ENCODE measurements around the gene CHST13. TPM values are rescaled to one million over a fixed set of nuclear protein-coding genes. Genes with fewer than 3 reads are reported as not detected.

CHST13 gene
- total RNA-seq, 1 experiment from 2014 or later, result not detected

DNA sequence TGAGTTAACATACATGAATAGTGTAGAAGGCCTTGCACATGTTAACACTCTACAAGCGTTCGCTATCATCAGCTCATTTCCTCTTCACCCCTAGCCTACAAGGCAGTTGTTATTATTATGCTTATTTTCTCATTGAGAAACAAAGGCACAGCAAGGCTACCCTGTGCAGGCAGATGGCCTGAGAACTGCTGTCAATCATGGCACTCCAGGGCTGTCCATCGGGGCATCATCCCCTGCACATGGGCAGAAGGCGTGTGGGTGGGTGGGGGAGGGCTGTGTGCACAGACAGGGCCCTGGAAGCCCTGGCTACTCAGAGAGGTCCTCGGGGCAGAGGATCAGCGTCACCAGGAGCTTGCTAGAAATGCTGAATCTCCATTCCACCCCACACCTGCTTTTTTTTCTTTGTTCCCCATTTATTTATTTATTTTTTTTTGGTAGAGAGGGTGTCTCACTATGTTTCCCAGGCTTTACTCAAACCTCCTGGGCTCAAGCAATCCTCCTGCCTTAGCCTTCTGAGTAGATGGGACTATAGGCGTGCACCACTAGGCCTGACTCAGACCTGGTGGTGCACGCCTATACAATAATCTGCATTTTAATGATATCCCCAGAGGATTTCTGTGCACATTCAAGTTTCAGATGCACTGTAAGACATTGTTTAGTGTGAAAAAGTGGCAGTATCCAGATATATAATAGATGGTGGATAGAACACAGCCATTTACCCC, 38.6 kb upstream of the CHST13 start:
- Histone ChIP-seq H3K4me3 (no peak overlapping the region), H3K27me3 (no peaks in the 10 kb centered on the region), H3K9me3 (no peaks in the 10 kb centered on the region), H3K36me3 (no peaks in the 10 kb centered on the region)
- no peak for DNase-seq

DNA sequence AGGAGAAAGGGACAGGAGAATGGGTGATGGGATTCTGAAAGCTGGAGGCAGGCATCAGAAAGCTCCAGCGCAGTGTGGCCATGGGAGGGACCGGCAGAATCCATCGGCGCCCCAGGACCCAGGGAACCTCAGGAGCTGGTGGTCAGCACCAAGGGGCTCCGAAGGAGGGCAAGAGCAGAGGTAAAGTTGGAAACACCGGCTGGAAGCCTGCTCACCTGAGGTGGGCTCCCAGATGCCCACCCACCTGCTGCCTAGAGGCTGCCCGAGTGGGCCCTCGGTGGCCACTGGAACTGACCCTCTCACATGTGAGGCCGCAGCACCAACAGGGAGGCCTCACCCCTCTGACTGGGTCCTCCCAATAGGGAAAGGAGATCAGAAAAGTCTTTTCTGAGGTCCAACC, 38.0 kb upstream of the CHST13 start:
- no peaks in the 10 kb centered on the region for H3K9me3 ChIP-seq
- DNase-seq, result no peak
- no peaks in the 10 kb centered on the region for H3K27me3 ChIP-seq
- H3K36me3 ChIP-seq, result no peaks in the 10 kb centered on the region
- no peak overlapping the region for H3K4me3 ChIP-seq

DNA sequence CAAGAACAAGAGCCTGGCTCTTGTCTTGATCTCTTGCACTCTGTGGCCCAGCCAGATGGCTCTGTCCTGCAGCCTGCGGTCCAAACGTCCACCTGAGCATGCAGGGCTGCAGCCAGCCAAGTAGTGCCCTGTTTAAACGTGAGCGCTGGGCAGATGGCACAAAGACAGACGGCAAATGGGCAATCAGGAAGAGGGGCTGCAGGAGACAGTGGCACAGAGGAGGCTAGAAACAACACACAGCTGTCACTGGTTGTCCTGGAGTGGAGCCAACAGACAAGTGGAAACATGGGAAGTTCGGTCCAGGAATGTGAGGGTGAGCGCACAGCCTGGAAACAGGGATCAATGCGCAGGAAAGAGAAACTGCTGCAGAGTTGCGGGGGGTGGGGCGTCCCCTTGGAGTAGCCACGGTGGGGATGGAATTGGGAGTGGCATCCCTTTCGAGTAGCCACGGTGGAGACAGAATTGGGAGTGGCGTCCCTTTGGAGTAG, 37.6 kb upstream of the CHST13 start:
- H3K27me3 ChIP-seq, result no peaks in the 10 kb centered on the region
- no peak overlapping the region for H3K4me3 ChIP-seq
- H3K9me3 ChIP-seq, result no peaks in the 10 kb centered on the region
- H3K36me3 ChIP-seq, result no peaks in the 10 kb centered on the region
- DNase-seq, result no peak

DNA sequence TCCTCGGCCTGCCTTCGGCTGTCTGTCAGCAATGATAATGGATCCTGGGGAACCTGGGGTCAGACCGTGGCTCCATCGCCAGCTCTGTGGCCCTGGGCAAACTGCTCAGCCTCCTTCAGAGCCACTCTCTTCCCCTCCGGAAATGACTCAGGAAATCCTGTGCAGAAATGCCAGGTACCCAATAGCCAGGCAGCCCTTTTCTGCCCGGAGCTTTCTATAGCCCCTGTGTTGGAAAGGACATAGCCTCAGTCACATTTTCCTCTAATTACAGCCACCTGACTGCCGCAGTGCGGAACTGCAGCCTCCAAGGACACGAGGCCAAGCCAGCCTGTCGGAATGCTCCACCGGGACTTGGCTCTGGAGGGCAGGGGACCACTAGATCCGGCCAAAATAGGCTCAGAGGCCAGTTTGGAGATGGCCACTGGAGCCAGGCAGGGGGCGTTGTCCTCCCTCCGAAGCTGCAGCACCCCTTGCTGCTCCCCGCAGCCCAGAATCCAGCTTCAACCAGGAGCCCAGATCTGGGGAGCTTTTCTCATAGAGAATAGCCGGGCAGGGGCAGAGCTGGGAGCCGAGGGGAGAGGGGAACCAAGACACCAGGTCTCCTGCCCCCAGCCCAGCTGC, 36.7 kb upstream of the CHST13 start:
- Histone ChIP-seq H3K4me3 (no peak overlapping the region), H3K36me3 (no peaks in the 10 kb centered on the region), H3K9me3 (no peaks in the 10 kb centered on the region), H3K27me3 (no peaks in the 10 kb centered on the region)
- peak; percentile 38 for DNase-seq

DNA sequence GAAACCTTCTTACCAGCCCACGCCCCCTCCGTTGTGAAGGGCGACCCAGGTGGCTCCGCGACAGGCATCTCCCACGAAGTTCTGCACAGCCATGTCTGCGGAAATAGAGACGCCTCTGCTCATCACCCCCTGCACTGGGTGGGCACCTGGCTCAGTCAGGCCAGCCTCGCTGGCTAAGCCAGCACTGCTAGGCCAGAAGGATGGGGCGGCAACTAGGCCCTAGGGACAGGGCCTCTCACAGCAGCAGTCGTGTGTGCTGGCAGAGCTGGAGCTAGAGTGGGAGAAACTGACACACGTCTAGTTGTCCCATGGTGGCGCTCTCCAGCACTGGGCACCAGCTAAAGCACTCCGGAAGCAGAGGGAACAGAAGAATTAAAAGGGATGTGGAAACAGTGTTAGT, 35.8 kb upstream of the CHST13 start:
- H3K27me3 ChIP-seq, result no peaks in the 10 kb centered on the region
- H3K4me3 ChIP-seq, result no peak overlapping the region
- no peak for DNase-seq
- H3K36me3 ChIP-seq, result no peaks in the 10 kb centered on the region
- no peaks in the 10 kb centered on the region for H3K9me3 ChIP-seq

DNA sequence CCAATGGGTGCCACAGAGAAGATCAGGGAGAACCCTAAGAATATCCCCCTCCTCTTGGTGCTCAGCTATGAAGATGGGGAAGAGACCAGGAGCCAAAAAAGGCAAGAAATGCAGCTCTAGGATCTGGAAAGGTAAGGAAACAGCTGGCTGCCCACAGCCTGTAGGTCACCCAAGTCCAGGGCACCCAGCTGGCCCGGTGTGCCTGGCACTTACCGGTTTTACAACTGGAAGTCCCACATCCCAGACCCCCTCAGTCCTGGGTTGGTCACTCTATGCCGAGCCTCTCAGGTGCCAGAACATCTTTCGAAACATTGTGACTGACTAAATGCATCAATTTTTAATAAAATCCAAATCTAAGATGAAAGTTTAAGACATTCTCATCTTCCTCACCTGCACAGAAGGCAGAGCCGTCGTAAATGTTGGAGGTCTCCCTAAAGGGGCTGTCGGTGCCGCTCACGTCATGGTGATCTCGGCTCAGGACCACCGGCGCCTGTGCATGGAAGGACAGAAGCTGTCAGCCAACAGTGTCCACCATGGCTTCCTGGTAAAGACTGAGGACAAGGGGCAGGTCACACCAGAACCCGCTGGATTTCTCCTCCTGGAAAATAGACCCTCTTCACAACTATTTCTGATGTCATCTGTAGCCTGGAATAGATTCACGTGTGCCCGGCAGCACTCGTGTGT, 34.9 kb upstream of the CHST13 start:
- no peaks in the 10 kb centered on the region for H3K9me3 ChIP-seq
- no peak for DNase-seq
- no peaks in the 10 kb centered on the region for H3K27me3 ChIP-seq
- no peaks in the 10 kb centered on the region for H3K36me3 ChIP-seq
- no peak overlapping the region for H3K4me3 ChIP-seq

DNA sequence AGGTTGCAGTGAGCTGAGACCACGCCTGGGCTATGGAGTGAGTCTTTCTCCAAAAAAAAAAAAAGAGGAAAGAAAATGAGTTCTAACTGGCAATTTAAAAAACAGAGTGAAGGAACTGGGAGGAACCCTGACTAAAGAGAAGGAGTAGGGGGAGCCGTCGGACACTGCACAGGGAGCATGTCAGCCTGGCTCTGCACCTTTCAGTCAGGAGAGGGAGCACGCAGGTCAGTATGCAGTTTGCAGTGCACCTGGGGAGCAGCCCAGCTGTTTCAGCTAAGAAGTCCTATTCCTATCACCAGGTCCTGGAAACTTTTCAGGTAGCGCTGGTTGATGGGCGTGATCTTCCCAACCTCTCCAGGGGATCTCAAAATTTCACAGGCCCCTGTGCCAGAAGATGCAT, 33.3 kb upstream of the CHST13 start:
- no peak for DNase-seq
- Histone ChIP-seq H3K9me3 (no peaks in the 10 kb centered on the region), H3K36me3 (no peaks in the 10 kb centered on the region), H3K4me3 (no peak overlapping the region), H3K27me3 (no peaks in the 10 kb centered on the region)

DNA sequence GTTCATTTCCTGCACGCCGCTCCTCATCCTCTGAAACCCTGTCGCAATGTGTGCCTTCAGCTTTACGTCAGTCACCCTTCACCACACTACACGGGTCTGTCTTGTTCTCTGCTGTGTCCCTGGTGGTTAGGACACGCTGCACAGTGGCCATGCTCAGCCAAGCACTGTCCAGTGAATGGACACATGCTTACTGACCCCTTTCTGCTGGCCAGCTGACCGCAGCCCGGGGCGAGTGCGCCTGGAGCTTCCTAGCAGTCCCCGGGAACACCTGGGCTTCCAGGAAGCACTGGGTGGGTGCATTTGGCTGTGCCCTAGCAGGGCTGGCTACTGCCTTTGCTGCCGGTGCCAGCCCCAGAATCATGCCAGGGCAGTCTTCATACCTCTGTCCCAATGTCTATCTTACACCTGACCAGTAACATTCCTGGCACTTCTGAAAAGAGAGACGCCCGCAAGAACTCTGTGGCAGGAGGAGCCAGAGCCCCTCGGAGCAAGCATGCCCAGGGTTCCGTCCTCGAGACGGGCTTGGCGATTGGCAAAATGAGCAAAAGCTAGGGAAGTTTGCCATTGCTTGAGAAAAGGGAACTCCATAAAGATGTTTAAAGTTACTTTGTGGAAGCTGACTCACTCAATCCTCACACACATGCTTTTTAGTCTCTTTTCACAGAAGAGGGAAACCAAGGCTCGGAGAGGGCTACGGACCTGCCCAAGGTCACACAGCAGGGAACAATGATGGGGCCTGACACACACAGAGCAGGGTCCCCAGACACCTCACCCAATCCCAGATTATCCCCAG, 32.5 kb upstream of the CHST13 start:
- H3K4me3 ChIP-seq, result no peak overlapping the region
- H3K36me3 ChIP-seq, result no peaks in the 10 kb centered on the region
- no peaks in the 10 kb centered on the region for H3K27me3 ChIP-seq
- DNase-seq, result no peak
- no peaks in the 10 kb centered on the region for H3K9me3 ChIP-seq

DNA sequence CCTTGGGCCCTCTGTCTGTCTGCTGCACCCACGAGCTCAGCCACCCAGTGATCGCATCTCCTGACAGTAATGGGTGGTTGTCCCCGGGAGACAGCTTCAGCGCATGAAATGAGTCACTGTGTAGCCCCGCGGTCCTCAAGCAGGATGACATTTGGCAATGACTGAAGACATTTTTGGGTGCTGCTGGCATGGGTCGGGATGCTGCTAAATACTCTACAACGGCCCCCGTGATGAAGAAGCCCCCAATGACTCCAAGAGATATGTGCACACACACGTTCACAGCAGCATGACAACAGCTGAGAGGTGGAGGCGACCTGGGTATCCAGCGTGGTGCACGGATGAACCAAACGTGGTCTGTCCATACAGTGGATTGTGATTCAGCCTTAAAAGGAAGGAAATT, 30.9 kb upstream of the CHST13 start:
- Histone ChIP-seq H3K27me3 (no peaks in the 10 kb centered on the region), H3K4me3 (no peak overlapping the region)

DNA sequence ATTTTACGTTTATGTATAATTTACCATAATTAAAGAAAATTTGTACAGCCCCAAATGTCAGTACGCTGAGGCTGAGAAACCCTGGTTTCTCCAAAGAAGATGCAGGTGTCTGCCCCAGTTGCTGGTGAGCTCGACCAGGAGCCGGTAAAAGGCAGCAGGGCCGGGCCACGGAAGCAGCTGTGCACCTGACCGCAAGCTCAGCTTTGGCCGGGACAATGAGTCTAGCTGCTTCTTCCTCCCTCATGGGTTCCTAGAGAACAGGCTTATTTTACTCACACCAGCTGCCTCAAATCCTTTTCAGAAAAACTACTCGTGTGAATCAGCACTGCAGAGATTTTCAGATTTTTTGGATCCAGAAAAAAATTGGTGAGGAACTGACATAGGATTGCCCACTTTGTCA, 30.2 kb upstream of the CHST13 start:
- no peaks in the 10 kb centered on the region for H3K9me3 ChIP-seq
- H3K36me3 ChIP-seq, result no peaks in the 10 kb centered on the region
- H3K4me3 ChIP-seq, result no peak overlapping the region
- no peak for DNase-seq
- no peaks in the 10 kb centered on the region for H3K27me3 ChIP-seq

More for the DNA sequence above, 30.9 kb upstream of the CHST13 start:
- no peaks in the 10 kb centered on the region for H3K36me3 ChIP-seq
- no peaks in the 10 kb centered on the region for H3K9me3 ChIP-seq
- DNase-seq, result no peak

DNA sequence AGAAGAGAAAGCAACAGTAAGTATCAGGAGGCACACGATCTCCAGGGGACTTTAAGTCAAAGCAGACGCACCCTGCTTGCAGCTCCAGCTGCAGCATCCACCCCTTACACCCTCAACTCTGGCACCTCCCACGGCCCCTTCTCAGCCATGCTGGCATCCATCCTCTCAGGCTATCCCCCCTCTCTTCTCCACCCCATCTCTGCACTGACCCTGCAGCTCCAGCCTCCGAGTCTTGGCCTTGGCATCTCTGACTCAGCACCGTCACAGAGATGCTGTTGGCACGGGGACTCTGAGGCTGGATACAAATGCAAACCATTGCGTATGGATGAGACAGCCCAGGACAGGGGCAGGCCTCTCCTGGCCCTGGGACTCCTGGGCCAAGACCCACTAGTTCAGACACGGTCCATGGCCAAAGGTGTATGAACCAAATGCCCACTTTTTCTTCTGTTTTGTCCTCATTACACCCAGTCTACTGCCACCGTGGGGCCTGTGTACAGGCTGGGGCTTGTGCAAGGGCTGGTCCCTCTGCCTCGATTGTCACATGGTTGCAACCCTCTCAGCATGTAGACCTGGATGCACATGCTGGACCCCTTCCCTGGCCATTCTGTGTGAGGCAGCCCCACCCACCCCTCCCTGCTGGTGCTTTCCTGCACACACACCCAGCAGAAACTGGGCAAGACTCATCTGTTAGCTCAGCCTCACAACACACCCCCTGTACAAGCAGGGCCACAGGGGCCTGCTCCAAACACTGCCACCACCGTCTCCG, 29.6 kb upstream of the CHST13 start:
- H3K36me3 ChIP-seq, result no peaks in the 10 kb centered on the region
- no peak overlapping the region for H3K4me3 ChIP-seq
- H3K27me3 ChIP-seq, result no peaks in the 10 kb centered on the region
- peak; percentile 90 for DNase-seq
- H3K9me3 ChIP-seq, result no peaks in the 10 kb centered on the region

DNA sequence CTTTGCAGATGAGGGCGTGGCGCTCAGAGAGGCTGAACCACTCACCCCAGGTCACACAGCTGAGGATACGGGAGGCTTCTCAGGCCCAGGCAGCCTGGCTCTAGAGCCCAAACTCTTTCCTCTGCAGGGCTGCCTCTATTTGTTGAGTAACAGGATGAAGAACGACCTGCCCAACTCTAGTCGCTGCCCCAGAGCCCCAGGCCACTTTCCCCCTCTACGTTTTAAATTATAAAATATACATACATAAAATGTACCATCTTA, 29.1 kb upstream of the CHST13 start:
- no peaks in the 10 kb centered on the region for H3K36me3 ChIP-seq
- H3K27me3 ChIP-seq, result no peaks in the 10 kb centered on the region
- no peaks in the 10 kb centered on the region for H3K9me3 ChIP-seq
- no peak for DNase-seq
- H3K4me3 ChIP-seq, result no peak overlapping the region

DNA sequence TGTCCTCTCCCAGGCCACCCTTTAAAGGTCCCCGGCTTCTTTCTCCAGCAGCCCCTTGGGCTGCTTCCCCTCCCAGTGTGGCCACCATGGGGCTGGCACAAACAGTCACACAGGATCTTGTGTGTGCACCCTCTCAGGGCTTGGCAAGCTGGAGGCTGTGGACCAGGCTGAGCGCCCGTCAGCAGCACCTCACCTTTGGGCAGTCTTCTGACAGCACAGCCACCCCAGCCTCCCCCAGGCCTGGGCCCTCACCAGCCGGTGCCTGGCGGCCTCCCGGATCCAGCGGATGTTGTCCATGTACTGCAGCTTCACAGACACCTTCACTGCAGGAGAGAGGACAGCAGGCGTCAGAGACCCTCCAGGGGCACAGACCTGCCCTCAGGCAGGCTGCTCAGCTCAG, 28.2 kb upstream of the CHST13 start:
- Histone ChIP-seq H3K27me3 (no peaks in the 10 kb centered on the region), H3K4me3 (no peak overlapping the region), H3K9me3 (no peaks in the 10 kb centered on the region), H3K36me3 (no peaks in the 10 kb centered on the region)
- DNase-seq, result no peak

DNA sequence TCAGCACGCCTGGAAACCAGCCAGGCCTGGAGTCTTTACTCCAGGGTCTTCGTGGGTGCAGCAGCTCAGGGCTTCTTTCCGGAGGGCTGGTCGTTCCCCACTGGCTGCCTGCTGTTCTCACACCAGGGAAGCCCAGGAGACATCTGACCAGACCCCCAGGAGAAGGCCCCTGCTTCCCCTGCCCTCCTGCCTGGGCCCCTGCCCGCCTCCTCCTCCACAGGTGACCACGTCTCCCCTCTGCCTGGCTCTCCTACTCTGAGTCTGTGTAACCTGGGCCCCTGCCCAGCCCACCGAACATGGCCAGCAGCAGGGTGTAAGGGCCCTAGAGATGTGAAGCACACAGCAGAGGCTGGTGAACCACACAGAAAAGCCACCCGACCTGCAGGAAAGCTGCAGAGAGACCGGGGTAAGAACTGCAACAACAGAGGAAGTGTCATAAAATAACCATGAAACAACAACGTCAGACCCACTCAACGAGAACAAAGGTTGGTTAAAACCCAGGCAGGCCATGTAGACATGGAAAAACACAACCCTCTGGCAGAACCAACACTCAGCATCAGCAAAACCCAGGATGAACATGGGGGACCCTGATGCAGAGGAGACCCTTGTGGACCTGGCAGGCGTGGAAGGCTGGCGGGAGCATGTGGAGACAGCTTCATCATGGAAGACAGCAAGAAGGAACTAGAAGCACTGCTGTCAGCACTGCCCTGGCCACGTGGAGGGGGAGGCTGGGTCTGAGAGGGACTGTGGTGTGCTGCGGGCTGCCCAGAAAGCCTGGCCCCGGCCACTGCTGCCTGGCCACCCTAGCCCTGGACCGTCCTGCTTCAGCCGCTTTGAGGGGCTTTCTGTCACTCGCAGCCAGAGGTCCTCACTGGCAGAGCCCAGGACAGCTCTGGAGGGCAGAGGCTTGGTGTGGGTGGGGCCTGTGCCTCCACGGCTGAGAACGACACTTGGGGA, 26.8 kb upstream of the CHST13 start:
- Histone ChIP-seq H3K27me3 (no peaks in the 10 kb centered on the region), H3K9me3 (no peaks in the 10 kb centered on the region), H3K4me3 (no peak overlapping the region), H3K36me3 (no peaks in the 10 kb centered on the region)
- DNase-seq, result no peak

DNA sequence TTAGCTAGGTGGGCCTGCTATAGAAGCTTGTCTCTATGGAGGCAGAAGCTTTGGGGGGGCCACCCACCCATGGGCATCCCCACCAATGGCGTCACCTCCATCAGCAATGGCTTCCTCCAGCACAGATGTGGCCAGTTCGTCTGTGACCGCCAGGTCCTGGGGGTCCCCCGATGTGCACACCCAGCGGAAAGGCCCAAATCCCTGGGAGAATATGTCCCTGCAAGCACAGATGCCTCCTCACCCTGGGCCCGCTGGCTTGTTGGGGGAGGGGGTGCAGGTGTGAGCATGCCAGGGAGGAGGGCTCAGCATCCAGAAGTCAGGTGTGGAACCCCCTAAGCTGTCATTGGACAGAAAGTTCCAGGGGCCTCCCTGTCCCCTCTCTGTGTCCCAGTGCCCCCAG, 26.0 kb upstream of the CHST13 start:
- Histone ChIP-seq H3K9me3 (no peaks in the 10 kb centered on the region), H3K36me3 (no peaks in the 10 kb centered on the region), H3K4me3 (no peak overlapping the region), H3K27me3 (no peaks in the 10 kb centered on the region)
- no peak for DNase-seq

DNA sequence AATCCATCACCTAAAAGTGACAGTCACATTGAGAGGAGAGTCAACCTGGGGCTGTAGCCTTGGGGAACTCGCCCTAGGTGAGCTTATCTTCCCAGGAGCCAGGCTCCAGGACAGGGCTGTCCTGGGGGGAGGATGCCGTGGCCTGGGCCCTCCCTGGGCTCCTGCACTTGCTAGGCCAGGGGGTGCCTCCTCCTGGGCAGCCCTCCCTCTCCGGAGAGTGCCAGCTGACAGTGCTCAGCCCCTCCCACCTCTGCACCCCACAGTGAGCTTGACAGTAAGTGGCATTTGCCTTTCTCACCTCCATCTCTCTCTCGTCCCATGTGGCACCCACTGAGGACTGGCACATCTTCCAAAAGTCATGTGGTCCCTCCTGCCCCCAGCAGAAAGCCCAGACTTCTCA, 25.5 kb upstream of the CHST13 start:
- Histone ChIP-seq H3K4me3 (no peak overlapping the region), H3K36me3 (no peaks in the 10 kb centered on the region), H3K27me3 (no peaks in the 10 kb centered on the region), H3K9me3 (no peaks in the 10 kb centered on the region)
- DNase-seq, result no peak
